Measurements from ENCODE around the gene ZNF521. TPM values are rescaled to one million over a fixed set of nuclear protein-coding genes. Genes with fewer than 3 reads are reported as not detected.

Gene ZNF521
- total RNA-seq, 1 donor from 2014 or later: 48.0 TPM

DNA sequence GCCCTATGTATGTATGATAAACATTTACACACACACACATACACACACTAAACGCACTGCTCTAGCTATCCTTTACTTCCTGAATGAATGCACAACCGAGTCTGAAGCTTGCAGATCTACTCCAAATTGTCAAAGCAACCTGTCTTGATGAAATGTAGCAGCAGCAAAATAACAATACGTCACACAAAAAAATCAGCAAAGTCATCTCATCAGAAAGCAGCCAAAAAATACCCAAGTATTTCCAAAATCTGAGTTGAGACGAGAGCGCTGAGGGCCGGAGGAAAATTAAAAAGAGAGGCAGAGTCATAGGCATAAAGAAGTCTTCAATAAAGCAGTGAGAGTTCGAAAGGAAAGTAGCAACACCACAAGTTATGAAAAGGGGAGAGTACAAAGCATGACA is 67.7 kb downstream of the ZNF521 start:
- Histone ChIP-seq H3K4me2 (ENCODE audit: low read length) (peak overlapping the region; percentile 31), H3K27ac (ENCODE audit: low read depth, low read length) (no peak overlapping the region), H3K36me3 (ENCODE audit: insufficient read depth, low read length) (no peaks in the 10 kb centered on the region), H2AFZ (ENCODE audit: low read depth, low read length) (no peak overlapping the region), H3K79me2 (ENCODE audit: insufficient read depth, low read length) (no peaks in the 10 kb centered on the region), H3K4me1 (ENCODE audit: insufficient read depth, low read length) (peaks cover 23% of the 10 kb centered on the region), H3K4me3 (ENCODE audit: insufficient read depth, low read depth, low read length) (no peak overlapping the region), H3K27me3 (ENCODE audit: insufficient read depth, low read length) (no peaks in the 10 kb centered on the region), H4K20me1 (ENCODE audit: insufficient read depth, low read length) (no peaks in the 10 kb centered on the region), H3K9ac (ENCODE audit: low read length) (no peak overlapping the region), H3K9me3 (ENCODE audit: insufficient read depth, low read depth, low read length) (no peaks in the 10 kb centered on the region)
- TF ChIP-seq, protein P1, sequence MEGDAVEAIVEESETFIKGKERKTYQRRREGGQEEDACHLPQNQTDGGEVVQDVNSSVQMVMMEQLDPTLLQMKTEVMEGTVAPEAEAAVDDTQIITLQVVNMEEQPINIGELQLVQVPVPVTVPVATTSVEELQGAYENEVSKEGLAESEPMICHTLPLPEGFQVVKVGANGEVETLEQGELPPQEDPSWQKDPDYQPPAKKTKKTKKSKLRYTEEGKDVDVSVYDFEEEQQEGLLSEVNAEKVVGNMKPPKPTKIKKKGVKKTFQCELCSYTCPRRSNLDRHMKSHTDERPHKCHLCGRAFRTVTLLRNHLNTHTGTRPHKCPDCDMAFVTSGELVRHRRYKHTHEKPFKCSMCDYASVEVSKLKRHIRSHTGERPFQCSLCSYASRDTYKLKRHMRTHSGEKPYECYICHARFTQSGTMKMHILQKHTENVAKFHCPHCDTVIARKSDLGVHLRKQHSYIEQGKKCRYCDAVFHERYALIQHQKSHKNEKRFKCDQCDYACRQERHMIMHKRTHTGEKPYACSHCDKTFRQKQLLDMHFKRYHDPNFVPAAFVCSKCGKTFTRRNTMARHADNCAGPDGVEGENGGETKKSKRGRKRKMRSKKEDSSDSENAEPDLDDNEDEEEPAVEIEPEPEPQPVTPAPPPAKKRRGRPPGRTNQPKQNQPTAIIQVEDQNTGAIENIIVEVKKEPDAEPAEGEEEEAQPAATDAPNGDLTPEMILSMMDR (IDR thresholded peaks at IDR 0.05; ENCODE audit: insufficient read depth, low read depth, low read length): no peak
- TF ChIP-seq EZH2 (IDR thresholded peaks at IDR 0.05; ENCODE audit: insufficient read depth, low read length): no peak
- no peak for DNase-seq (ENCODE audit: low read depth)
- H3K4me3 Mint-ChIP-seq (ENCODE audit: unreplicated experiment): no peak overlapping the region
- no peaks in the 10 kb centered on the region for H3K36me3 Mint-ChIP-seq (ENCODE audit: low read depth, unreplicated experiment)
- H3K4me1 Mint-ChIP-seq (ENCODE audit: low read depth, unreplicated experiment): peaks cover 21% of the 10 kb centered on the region
- no peak for FAIRE-seq
- no peaks in the 10 kb centered on the region for H3K27me3 Mint-ChIP-seq (ENCODE audit: low read depth, unreplicated experiment)
- no peaks in the 10 kb centered on the region for H3K9me3 Mint-ChIP-seq (ENCODE audit: unreplicated experiment)
- H3K27ac Mint-ChIP-seq (ENCODE audit: unreplicated experiment): no peak overlapping the region

DNA sequence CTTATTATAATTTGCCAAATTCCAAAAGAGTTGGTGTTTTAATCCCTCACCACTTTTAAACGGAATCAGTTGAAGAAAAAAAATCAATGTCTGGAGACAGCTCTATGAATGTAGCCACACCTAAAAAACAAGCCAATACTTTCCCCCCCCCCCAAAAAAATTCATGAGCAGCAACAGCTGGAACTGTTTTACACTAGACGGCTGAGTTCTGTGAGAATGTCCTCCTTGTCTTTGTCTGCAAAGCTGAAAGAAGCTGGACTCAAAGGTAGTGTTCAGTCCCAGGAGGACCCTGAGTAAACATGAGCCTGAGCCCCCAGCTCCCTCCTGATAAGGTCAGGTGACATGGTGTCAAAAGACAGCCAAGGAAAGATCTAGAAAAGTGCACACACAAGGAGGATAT is 68.2 kb downstream of the ZNF521 start:
- no peaks in the 10 kb centered on the region for H3K27me3 ChIP-seq (ENCODE audit: insufficient read depth, low read length)
- no peak overlapping the region for H2AFZ ChIP-seq (ENCODE audit: low read depth, low read length)
- Mint-ChIP-seq H3K27me3 (ENCODE audit: low read depth, unreplicated experiment) (no peaks in the 10 kb centered on the region), H3K4me3 (ENCODE audit: unreplicated experiment) (no peak overlapping the region), H3K9me3 (ENCODE audit: unreplicated experiment) (no peaks in the 10 kb centered on the region), H3K4me1 (ENCODE audit: low read depth, unreplicated experiment) (peaks cover 20% of the 10 kb centered on the region), H3K36me3 (ENCODE audit: low read depth, unreplicated experiment) (no peaks in the 10 kb centered on the region), H3K27ac (ENCODE audit: unreplicated experiment) (no peak overlapping the region)
- FAIRE-seq (no peak), DNase-seq (ENCODE audit: low read depth) (no peak)
- H3K79me2 ChIP-seq (ENCODE audit: insufficient read depth, low read length): no peaks in the 10 kb centered on the region
- H3K36me3 ChIP-seq (ENCODE audit: insufficient read depth, low read length): no peaks in the 10 kb centered on the region
- peaks cover 25% of the 10 kb centered on the region for H3K4me1 ChIP-seq (ENCODE audit: insufficient read depth, low read length)
- no peak overlapping the region for H3K9ac ChIP-seq (ENCODE audit: low read length)
- no peak overlapping the region for H3K4me3 ChIP-seq (ENCODE audit: insufficient read depth, low read depth, low read length)
- H4K20me1 ChIP-seq (ENCODE audit: insufficient read depth, low read length): no peaks in the 10 kb centered on the region
- no peaks in the 10 kb centered on the region for H3K9me3 ChIP-seq (ENCODE audit: insufficient read depth, low read depth, low read length)
- no peak overlapping the region for H3K27ac ChIP-seq (ENCODE audit: low read depth, low read length)
- no peak overlapping the region for H3K4me2 ChIP-seq (ENCODE audit: low read length)
- TF ChIP-seq, protein P1 (IDR thresholded peaks at IDR 0.05; ENCODE audit: insufficient read depth, low read depth, low read length): no peak
- no peak for TF ChIP-seq EZH2 (IDR thresholded peaks at IDR 0.05; ENCODE audit: insufficient read depth, low read length)

DNA sequence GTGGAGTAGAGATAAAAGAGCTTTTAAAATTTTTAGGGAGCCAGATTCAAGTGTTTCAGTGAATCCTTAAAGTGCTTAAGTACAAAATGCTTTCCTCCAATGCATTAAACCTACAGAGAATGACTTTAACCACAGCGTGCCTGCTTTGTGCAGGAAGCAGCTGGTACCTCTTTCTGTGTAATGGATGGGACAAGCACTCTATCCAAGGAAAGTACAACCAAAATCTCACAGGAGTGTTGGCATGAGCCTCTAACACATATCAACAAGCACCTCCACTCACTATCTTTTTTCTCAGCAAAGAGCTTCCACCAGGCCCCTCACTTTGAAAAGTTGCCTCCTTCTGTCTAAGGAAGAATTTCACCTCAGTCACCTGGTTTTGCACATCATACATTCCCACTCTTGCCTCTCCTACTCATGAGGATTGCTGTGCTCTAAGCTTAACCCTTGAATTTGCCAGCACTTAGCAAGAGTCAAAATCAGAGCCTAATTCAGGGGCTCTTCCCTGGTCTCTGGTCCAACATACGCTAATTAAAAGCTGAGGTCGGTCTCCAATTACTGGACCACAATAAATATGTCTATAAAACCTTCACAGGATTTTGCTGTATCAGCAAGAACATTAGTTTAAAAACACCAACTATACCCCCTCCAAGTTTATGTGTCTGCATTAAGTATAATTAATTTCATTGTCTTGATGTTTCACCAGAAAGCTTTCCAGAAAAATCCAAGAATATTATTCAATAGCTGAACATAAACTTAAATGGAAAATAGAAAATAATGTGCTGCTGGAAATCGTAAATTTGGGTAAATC is 68.9 kb downstream of the ZNF521 start:
- FAIRE-seq (no peak), DNase-seq (ENCODE audit: low read depth) (no peak)
- Histone ChIP-seq H3K79me2 (ENCODE audit: insufficient read depth, low read length) (no peaks in the 10 kb centered on the region), H3K4me2 (ENCODE audit: low read length) (no peak overlapping the region), H3K9me3 (ENCODE audit: insufficient read depth, low read depth, low read length) (no peaks in the 10 kb centered on the region), H3K36me3 (ENCODE audit: insufficient read depth, low read length) (no peaks in the 10 kb centered on the region), H3K4me1 (ENCODE audit: insufficient read depth, low read length) (peaks cover 19% of the 10 kb centered on the region), H4K20me1 (ENCODE audit: insufficient read depth, low read length) (no peaks in the 10 kb centered on the region), H3K9ac (ENCODE audit: low read length) (no peak overlapping the region), H3K27ac (ENCODE audit: low read depth, low read length) (no peak overlapping the region), H2AFZ (ENCODE audit: low read depth, low read length) (no peak overlapping the region), H3K4me3 (ENCODE audit: insufficient read depth, low read depth, low read length) (no peak overlapping the region), H3K27me3 (ENCODE audit: insufficient read depth, low read length) (no peaks in the 10 kb centered on the region)
- TF ChIP-seq, protein P1 (IDR thresholded peaks at IDR 0.05; ENCODE audit: insufficient read depth, low read depth, low read length): no peak
- TF ChIP-seq EZH2 (IDR thresholded peaks at IDR 0.05; ENCODE audit: insufficient read depth, low read length): no peak
- no peak overlapping the region for H3K27ac Mint-ChIP-seq (ENCODE audit: unreplicated experiment)
- H3K9me3 Mint-ChIP-seq (ENCODE audit: unreplicated experiment): no peaks in the 10 kb centered on the region
- peaks cover 22% of the 10 kb centered on the region for H3K4me1 Mint-ChIP-seq (ENCODE audit: low read depth, unreplicated experiment)
- H3K4me3 Mint-ChIP-seq (ENCODE audit: unreplicated experiment): no peak overlapping the region
- H3K27me3 Mint-ChIP-seq (ENCODE audit: low read depth, unreplicated experiment): no peaks in the 10 kb centered on the region
- no peaks in the 10 kb centered on the region for H3K36me3 Mint-ChIP-seq (ENCODE audit: low read depth, unreplicated experiment)
